HEK293 (cell line): Measurements from ENCODE around the gene ABCC2.

Experiments used
- CTCF ChIP-seq: fragments of 450-650 bp; formaldehyde crosslinking; IDR thresholded peaks from 2 replicates; pipeline ENCODE4 v1.5.1; 2016; ENCODE audit warnings: missing biosample characterization, missing genetic modification characterization
- HOXD13 ChIP-seq: sonication (generic); formaldehyde crosslinking; IDR thresholded peaks from 2 replicates; pipeline ENCODE4 v1.8.0; 2022; ENCODE audit warnings: missing genetic modification reagents, borderline replicate concordance
- PATZ1 ChIP-seq: fragments of 450-650 bp; formaldehyde crosslinking; IDR thresholded peaks from 2 replicates; pipeline ENCODE4 v1.5.1; 2016; ENCODE audit warnings: missing biosample characterization, missing genetic modification characterization
- PRDM10 ChIP-seq: fragments of 450-650 bp; formaldehyde crosslinking; IDR thresholded peaks from 2 replicates; pipeline ENCODE4 v1.5.1; 2016; ENCODE audit warnings: missing biosample characterization, missing genetic modification characterization
- PRDM4 ChIP-seq: fragments of 450-650 bp; formaldehyde crosslinking; IDR thresholded peaks from 2 replicates; pipeline ENCODE4 v1.5.1; 2017; ENCODE audit warnings: missing biosample characterization, missing genetic modification characterization

- no peak for TF ChIP-seq CTCF (tag by site-specific recombination)
- TF ChIP-seq PATZ1 (tag by site-specific recombination) = no peak
- TF ChIP-seq PRDM10 (tag by site-specific recombination) = no peak
- TF ChIP-seq HOXD13 (CRISPR knock-in tag) = no peak
- no peak for TF ChIP-seq PRDM4 (tag by site-specific recombination)
These were observed 60.9 kb downstream of the ABCC2 start for GRCh38 chr10:99843310-99843709.
